ENCODE measurements around the gene SLC44A1. TPM values are rescaled to one million over a fixed set of nuclear protein-coding genes. Genes with fewer than 3 reads are reported as not detected.

The SLC44A1 gene
- total RNA-seq, 1 experiment from 2014 or later = 43.7 TPM

DNA sequence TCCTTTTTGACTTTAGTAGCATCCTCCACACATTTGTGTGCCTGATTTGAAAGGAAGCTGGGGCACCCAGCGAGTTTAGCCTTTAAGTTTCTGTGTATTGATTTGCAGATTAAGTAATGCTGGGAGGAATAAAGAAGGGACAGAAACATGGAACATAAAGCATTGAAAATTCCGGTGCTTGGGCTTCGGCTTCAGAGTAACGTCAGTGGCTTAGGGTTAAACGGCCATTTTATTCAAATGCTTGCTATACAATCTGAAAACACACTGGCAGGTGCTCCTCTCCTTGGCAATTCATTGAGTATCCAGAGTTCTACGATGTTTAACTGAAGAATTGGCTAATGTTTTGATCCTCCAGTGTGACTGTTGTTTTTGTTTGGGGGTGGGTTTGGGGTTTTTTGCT lies 145.3 kb downstream of the SLC44A1 start:
- no peak for DNase-seq (ENCODE audit: low spot score)

DNA sequence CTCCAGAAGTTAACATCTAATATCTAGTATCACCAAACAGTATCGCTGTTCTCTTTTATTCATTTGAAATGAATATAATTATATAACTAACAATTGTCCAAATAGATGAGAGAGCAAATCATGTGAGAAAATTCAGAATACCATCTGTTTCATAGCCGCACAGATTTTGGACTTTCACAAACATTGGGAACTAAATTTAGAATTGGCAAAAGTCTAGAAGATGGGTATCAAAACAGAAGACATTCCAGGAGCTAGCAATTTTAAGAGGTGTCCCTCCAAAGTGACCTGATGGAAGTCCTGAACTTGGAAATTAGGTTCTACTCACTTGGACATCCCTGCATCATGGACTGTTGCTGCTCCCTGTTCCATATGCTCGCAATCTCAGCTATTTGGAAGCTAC lies 146.4 kb downstream of the SLC44A1 start:
- DNase-seq (ENCODE audit: low spot score) = no peak

DNA sequence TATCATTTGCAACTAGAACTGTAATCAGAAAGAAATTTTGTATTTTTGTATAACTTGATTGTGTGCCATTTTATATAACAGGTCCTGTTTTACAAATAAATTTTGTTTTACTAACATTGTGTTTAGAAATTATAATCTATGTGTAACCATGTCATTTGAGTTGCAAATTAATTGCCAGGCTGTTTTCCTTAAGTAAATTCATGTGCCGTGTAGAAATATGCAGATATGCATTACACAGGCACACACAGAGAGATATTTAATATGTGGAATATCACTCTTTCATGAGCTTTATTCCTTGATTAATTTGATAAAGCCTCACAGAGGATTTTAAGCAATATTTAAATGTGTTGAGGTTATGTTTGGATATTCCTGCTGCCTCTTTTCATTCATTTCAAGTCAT lies 146.8 kb downstream of the SLC44A1 start:
- no peak for DNase-seq (ENCODE audit: low spot score)

DNA sequence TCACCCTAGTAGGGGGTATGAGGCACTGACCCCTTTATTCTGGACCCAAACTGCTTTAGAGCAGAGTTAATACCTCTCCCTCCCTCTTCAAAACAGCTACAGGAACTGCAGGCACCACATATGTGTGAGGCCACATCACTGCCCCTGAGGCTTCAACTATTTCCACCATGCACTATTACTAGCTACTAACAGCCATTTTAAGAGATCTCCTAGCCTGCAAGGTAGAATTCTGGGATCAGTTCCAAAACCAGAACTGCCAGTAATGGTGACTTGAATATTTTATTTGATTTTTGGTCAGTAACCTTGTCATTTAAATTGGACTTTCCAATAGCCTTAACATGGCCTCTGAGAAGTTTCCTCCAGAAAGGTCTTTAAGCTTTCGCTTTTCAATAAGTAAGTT lies 148.1 kb downstream of the SLC44A1 start:
- no peak for DNase-seq (ENCODE audit: low spot score)

DNA sequence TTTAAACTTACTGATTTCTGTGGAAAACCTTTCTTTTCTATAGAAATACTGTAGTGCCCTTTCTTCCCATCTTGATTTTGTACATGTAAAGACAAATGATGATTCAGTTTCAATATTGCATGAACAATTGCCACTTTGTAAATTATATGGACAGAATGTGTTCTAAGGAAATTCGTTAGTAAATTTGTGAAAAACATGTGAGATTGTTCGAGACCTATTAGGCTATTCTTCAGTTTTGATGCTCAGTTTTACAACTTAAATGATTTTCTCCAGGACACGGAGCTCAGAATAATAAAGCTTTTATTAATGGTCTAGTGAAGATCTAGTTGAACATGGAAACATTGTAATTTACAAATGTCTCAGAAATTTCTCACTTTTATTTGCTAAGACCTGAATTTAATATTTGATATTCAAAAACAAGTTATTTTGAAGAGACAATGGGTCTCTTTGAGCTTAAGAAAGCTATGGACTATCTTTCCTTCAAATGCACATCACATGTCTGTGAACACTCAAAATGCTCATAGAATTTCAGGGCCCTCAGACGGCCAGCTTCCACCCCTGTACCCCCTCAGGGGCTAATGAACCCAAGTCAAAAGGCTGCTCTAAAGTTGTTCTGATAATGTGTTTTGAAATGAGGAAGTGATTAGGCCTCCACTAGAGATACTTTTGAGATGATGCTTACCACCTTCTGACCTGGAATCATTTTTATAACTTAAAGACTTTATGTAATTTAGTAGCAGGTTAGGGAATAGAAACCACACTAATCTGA lies 149.3 kb downstream of the SLC44A1 start:
- DNase-seq (ENCODE audit: low spot score) = no peak

DNA sequence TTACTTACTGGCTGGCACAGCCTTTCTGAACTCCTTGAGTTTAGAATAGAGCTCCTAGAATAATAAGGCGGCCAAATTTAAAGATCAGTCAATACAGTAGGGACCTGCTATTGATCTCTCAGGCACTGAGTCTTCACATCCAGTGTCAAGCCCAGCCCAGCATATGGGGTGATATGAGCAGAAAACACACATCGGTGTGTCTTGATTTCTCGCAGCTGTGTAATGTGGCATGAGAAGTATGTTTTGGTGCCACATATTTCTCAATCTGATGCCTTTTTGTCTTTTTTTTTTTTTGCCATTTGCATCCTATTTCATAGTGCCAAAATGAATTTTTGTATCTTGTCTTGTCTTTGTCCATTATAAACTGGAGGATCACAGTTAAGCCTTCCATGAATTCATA lies 152.0 kb downstream of the SLC44A1 start:
- DNase-seq (ENCODE audit: low spot score) = no peak

DNA sequence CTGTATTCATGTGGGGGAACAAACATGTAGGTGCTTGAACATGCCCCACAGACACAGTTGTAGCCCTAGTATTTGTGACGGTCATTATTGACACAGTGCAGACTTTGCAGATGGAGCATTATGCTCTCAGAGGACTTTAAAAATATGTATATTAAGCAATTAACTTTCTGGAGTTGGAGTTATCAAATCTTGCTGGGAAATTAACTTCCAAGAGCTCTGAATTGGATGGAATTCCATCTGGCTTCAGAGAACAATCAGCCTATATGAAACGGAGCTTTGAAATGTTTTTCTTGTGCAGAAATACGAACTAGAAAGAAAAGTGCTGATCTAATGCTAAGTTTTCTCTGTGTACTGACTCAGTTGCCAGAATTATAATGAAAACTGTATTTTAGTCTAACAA lies 152.4 kb downstream of the SLC44A1 start:
- DNase-seq (ENCODE audit: low spot score) = no peak

DNA sequence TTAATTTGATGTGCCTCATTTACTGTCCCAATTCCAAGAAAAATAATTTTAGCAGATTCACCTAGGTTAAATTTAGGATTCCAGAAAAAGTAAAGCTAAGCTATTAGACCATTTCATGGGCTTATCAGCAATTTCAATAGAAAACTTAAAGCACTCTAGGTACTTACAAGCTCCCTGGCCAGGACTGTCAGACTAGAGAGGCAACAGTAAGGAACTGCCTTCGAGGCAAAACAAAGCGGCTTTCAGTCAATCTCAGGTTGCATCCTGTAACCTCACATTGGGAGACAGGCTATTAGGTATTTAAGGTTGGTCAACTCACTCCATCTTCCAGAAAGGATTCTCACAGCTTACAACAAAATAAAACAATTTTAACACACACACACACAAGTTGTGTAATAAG lies 154.7 kb downstream of the SLC44A1 start:
- no peak for DNase-seq (ENCODE audit: low spot score)

DNA sequence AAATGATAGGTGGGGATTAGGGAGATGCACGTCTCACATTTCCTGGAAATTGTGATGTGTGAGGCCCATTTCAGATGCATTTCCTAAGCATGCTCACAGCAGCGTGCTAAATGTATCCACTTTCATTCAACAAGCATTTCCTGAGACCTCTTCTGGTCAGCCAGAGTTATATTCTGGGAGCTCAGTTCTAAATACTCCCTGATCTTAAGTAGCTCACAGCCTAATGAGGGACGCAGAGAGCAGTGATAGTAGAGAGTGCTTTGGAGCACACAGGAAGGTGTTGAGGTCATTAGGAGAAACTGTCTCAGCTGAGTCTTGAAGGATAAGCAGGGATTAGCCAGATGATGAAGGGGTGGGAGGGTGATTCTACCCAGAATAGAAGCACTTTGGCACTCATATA lies 157.2 kb downstream of the SLC44A1 start:
- no peak for DNase-seq (ENCODE audit: low spot score)

DNA sequence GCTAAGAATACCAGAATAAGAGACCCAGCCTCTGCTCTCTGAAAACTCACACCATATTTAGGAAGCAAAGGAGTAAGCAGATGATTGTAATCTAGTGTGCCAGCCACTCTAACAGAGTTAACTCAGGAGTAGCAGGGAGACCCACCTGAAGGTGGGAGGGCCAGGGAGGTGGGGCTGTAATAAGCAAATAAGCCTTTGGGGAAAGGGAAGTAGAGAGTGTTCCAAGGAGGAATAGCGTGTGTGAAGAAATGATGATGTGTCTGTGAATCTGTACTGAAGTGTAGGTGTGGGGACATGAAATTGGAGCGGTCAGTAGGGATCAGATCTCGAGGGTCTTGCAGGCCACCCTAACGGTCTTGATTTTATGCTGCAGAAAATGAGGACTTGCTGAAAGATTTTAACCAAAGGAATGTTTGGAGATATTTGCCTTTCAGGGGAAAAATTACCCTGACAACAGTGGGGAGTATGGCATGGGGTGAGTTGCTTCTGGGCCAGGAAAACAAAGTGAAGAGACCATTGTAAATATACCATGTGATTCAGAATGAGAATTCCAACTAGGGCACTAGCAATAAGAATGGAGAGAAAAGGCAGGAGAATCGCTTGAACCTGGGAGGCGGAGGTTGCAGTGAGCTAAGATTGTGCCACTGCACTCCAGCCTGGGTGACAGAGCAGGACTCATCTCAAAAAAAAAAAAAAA lies 159.2 kb downstream of the SLC44A1 start:
- no peak for DNase-seq (ENCODE audit: low spot score)

DNA sequence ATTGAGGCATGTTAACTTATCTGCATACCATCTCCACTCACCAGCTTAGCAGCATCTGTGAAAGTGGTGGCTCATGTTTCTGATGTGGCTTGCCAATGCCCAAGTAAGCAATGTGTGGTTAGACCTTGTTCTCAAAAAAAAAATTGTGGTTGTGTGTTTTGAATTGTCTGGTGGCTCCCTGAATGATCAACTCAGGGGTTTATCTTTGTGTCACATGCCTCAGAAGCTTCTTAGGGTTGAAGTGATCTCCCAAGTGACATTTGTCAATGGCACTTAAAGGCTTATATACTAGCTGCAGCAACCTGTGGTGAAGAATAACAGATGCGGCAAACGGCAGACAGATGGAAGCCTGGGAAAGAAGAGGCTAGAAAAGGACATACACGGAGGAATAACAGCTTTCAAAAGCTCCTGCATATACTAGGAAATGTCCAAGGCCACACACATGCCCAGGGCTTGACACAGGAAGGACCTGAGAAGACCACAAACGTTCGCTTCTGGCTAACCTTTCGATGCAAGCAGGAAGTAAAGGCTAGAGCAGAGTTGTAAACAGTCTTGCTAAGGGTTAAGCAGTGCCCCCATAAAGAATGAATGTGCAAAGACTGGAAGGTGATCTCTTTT lies 161.2 kb downstream of the SLC44A1 start:
- no peak for DNase-seq (ENCODE audit: low spot score)

DNA sequence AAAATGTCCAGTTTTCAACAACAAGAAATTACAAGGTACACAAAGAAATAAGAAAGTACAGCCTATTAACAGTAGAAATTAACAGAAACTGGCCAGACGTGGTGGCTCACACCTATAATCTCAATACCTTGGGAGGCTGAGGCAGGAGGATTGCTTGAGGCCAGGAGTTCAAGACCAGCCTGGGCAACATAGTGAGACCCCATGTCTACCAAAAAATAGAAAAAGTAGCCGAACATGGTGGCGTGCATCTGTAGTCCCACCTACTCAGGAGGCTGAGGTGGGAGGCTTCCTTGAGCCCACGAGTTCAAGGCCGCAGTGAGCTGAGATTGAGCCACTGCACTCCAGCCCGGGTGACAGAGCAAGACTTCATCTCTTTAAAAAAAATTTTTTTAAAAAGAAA lies 161.9 kb downstream of the SLC44A1 start:
- DNase-seq (ENCODE audit: low spot score) = no peak

DNA sequence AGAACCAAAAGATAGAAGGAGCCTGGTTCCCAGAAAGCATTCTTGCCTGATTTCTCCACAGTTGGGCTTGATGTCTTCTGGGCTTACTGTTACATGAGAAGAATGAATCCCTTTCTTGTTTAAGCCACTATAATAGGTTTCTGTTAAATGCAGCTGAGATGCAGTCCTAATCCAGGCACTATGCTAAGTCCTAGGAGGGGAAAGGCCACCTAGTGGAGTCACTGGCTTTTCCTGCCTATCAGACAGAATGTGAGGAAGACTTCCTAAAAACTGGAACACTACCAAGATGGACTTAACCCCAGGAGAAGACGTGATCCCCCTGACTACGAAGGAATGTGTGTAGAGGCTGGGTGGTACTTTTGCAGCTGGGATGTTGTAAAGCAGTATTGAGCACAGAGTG lies 169.1 kb downstream of the SLC44A1 start:
- peak; percentile 63 for DNase-seq (ENCODE audit: low spot score)

DNA sequence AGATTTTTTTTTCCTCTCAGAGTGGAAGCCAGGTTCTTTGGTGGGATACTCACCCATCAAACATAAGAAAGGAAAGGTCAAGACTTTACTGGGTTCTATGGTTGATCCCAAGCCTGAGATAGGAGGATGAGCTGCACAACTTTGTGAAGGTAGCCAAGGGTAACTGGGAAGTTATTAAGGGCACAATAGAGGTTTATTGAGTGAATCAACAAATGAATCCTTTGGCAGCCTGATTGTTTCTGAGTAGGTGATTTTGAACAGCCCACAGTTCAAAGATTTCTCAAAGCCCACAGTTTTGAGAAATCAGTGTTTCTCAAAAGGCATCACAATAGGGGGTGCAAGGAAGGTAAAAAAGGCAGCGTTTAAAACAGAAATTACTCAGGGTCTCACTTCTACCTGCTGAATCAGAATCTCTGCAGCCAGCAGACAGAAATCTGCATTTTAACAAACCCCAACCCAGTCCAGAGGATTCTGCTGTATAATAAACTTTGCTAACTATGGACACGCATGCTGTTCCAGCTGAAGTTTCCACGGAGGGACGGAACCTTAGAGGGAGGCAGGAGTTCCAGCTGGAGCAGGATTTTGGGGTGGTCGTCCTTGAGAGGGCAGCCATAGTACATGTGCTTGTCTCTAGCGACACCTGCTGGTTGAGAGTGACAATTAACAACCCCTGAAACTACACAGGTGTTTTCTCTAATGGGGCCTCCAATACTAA lies 170.7 kb downstream of the SLC44A1 start:
- DNase-seq (ENCODE audit: low spot score) = peak; percentile 77

DNA sequence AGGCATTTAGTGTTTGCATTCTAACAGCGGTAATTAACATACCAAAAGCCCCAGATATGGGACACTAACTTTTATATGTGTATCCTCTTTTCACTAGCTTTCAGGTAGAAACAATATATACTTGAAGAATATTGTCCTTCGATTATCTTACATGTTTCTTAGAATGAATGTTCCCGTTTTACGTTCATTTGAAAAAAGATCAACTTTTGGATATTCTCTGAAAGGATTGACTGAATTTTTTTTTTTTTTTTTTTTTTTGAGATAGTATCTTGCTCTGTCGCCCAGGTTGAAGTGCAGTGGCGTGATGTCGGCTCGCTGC lies 171.2 kb downstream of the SLC44A1 start:
- DNase-seq (ENCODE audit: low spot score) = no peak

DNA sequence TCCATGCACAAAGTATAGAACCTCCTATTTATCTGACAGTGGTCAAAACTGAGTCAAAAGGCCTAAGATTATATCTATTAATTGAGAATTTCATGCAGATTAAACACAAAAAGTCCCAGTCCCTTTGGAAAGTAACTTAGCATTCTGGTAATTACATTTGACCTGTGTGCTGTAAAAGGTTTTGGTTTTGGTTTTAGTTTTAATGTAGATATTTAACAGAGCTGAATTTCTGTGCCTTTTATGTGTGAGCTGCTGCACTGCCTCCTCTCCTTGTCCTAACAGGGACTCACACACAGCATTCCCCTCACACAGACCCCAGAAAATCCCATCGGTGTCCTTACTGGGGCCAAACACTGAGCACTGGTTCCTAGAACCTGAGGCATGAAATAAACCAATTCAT lies 172.4 kb downstream of the SLC44A1 start:
- DNase-seq (ENCODE audit: low spot score) = no peak

DNA sequence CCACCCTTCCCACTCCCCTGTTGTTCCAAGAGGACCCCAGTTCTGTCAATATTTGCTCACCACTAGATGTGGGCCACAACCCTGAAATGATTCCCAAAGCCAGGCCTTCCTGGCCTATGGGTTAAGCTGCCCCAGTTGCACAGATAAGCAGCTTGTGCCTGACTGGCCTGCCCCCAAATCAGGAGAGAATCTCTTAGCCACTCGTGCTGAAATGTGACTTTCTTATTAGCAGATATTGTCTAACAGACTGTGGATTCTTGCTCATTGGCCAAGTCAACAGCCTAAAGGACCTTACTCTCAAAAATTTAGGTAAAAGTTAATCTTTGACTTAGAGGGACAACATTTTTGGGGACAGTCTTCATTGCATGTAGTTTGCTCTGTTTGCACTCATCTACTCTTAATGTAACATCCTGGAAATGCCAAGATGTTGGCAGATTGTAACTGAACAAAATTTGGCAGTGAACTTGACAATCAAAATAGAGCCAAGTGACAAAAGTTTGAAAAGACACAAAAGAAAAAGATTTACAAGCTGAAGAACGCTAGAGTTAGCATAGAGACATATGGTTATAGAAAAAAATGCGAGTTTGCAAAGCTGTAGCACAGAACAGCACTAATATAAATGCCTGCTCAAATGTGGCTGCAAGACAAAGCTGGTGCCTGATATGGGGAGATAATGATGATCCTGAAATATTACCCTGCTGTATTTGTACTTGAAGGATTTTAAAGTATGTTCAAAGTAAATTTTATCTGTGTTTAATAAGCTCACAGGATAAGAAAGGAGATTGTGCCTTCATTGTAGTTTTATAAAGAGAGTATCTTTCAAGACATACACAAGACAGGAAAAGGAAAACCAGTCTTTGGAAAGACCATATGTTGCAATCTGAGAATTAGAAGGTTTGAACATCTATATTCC lies 174.4 kb downstream of the SLC44A1 start:
- DNase-seq (ENCODE audit: low spot score) = no peak

DNA sequence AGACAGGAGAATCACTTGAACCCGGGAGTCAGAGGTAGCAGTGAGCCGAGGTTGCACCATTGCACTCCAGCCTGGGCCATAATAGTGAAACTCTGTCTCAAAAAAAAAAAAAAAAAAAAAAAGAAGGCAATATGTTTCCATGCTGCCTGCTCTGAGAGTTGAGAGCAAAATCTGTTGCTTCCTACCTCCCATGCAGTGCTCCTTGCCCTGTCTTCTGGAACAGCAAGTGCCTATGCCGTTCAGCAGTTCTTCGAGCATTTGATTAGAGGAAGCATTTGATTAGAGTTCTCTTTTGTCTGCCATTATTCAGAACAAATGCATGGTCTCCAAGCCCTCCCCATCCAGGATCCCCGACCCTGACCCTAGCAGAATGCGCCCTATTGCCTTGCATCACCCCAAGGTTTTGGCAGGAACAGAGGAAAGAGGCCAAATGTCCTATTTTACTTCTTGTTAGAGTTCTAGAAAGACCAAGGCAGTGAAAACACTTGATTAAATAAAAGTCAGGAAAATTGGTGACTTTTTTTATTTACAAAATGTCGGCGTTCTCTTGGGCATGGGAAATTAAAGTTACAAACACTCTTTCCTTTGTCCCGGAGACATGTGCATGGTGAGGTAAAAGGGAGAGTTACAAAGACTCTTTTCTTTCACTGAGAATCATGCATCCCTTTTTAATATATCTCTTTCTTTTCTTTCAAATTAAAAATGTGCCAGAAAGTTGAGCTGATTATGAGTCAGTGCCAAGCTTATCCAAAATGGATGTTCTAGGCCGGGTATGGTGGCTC lies 175.6 kb downstream of the SLC44A1 start:
- no peak for DNase-seq (ENCODE audit: low spot score)

DNA sequence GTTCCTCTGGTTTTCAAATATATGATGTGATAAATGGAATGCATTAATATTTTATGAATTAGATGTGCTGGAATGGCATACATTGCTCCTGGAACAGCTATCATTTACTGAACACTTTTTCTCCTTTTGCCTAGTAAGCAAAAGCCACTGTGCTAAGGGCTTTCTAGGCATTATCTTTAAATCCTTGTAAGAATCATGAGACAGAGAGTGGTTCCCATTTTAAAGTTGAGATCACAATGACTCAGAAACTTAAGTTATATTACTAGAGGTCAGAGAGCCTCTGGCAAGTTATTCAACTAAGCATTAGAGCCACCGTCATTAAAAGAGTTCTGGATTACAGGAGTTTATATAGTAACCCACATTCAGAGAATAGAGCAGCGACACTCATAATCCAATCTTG lies 176.7 kb downstream of the SLC44A1 start:
- DNase-seq (ENCODE audit: low spot score) = no peak

DNA sequence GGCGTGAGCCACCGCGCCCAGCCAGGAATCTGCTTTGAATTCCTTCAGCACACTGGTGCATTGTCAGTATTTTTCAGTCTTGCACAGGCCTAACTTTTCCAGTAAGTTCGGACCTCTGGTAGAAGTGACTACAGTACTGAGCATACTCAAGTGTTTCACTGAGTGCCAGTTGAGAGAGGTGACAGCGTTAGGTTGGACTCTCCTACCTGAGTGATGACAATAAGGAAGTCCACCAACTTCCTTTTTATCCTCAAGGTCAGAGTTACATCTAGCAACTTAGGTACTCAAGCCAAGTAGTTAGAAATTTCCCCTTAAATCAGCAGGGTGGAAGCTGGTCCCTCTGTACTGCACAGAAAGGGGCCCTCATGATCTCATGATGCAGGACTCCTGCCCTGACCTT lies 177.4 kb downstream of the SLC44A1 start:
- DNase-seq (ENCODE audit: low spot score) = no peak

Measured in HT-29 (cell line).